MCF 10A (cell line): ENCODE data around the gene COL4A1. TPM values are rescaled to one million over a fixed set of nuclear protein-coding genes. Genes with fewer than 3 reads are reported as not detected.

ENCODE experiments used
- BruUV-seq: library from RNA; stranded (reverse); fragments of 400-500 nt; replicated peaks from 2 replicates; lab custom pipeline; 2021; lab: Mats Ljungman, UMichigan
- CTCF ChIA-PET: fragments of 300-600 bp; sonication (Branson Sonifier 250); formaldehyde crosslinking; extraction: SDS; loops from one replicate; lab custom pipeline; 2021; ENCODE audit warnings: antibody characterized with exemption, inconsistent platforms; lab: Yijun Ruan, JAX
- POLR2A ChIA-PET: fragments of 300-600, 350-650 bp; sonication (Branson Sonifier 250); formaldehyde crosslinking; extraction: SDS; loops from one replicate; lab custom pipeline; 2020; ENCODE audit warnings: antibody characterized with exemption, inconsistent platforms; lab: Yijun Ruan, JAX
- DNase-seq: peaks from one replicate; pipeline ENCODE4 v3.0.0-alpha.2; 2018; ENCODE audit not compliant: unreplicated experiment
- H3K27ac Mint-ChIP-seq: one replicate; pipeline ENCODE4 v1.8.0; 2022; ENCODE audit warnings: mild to moderate bottlenecking, low read depth, mixed read lengths; ENCODE audit not compliant: unreplicated experiment
- H3K27me3 Mint-ChIP-seq: one replicate; pipeline ENCODE4 v1.8.0; 2022; ENCODE audit warnings: mixed read lengths; ENCODE audit not compliant: insufficient read depth, unreplicated experiment
- H3K36me3 Mint-ChIP-seq: one replicate; pipeline ENCODE4 v1.8.0; 2022; ENCODE audit warnings: mild to moderate bottlenecking, moderate library complexity, mixed read lengths; ENCODE audit not compliant: insufficient read depth, unreplicated experiment
- H3K4me1 Mint-ChIP-seq: one replicate; pipeline ENCODE4 v1.8.0; 2022; ENCODE audit warnings: mixed read lengths; ENCODE audit not compliant: insufficient read depth, unreplicated experiment
- H3K4me3 Mint-ChIP-seq: one replicate; pipeline ENCODE4 v1.8.0; 2022; ENCODE audit warnings: mild to moderate bottlenecking, moderate library complexity, mixed read lengths; ENCODE audit not compliant: unreplicated experiment
- H3K9me3 Mint-ChIP-seq: one replicate; pipeline ENCODE4 v1.8.0; 2022; ENCODE audit warnings: mixed read lengths; ENCODE audit not compliant: unreplicated experiment
- CTCF ChIP-seq: fragments of 200-600 bp; IDR thresholded peaks from one replicate; pipeline ENCODE4 v1.8.0; 2022; ENCODE audit warnings: antibody characterized with exemption, mild to moderate bottlenecking; ENCODE audit not compliant: unreplicated experiment
- intact Hi-C: fragments of 100-400 bp; cut with micrococcal nuclease; formaldehyde crosslinking; loops from 2 replicates; pipeline ENCODE4 v1.14.1; 2022
- total RNA-seq: library from RNA; stranded (reverse); gene quantifications from 2 replicates; pipeline ENCODE4 v1.2.3, GENCODE V29; 2022

COL4A1 gene
- total RNA-seq, 1 experiment from 2014 or later: 42.1 TPM

- Mint-ChIP-seq H3K27ac (peak overlapping the region; percentile 47), H3K36me3 (peaks cover 6% of the 10 kb centered on the region), H3K27me3 (no peaks in the 10 kb centered on the region), H3K4me3 (no peak overlapping the region), H3K9me3 (no peaks in the 10 kb centered on the region), H3K4me1 (peaks cover 10% of the 10 kb centered on the region)
- no peak for DNase-seq
- BruUV-seq: no TSS peak
- ChIA-PET CTCF (no interaction called here), POLR2A (no interaction called here)
- TF ChIP-seq CTCF: no peak
- intact Hi-C loops: no loop called here
Measured at GRCh38 chr13:110327051-110327721, 20.2 kb upstream of the COL4A1 start.

DNA sequence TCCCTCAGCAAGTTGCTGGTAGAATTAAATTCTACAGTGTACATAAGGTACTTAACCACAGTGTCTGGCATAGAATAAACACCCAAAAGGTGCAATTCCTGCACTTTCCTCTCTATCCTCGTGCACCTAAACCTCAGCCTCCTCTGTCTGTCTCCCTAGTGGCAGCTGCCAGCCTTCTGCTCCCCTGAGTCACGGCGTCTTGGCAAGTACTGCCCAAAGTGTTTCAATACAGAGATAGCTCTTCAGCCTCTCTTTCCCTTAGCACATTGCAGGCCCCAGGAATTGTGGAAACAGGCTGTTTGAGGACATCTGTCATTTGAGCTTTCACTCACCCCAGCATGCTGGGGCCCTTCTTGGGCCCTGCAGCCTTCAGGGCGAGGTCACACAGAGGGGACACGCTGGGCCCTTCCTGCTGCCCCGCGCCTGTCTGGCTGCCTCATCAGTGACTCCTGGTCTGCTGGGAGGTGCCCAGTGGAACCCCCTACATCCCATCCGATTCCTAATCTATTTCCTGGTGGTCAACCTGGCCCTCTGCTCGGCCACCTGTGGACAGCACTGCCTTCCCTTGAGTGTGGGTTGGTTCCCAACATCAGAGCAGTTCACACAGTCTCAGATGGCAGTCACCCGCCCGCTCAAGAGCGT, 19.4 kb upstream of the COL4A1 start:
- Mint-ChIP-seq H3K36me3 (peaks cover 6% of the 10 kb centered on the region), H3K27me3 (no peaks in the 10 kb centered on the region), H3K4me1 (peaks cover 10% of the 10 kb centered on the region), H3K4me3 (no peak overlapping the region), H3K27ac (peak overlapping the region; percentile 47), H3K9me3 (no peaks in the 10 kb centered on the region)
- ChIA-PET POLR2A (no interaction called here), CTCF (no interaction called here)
- peak; percentile 32 for DNase-seq
- intact Hi-C loops: no loop called here
- no peak for TF ChIP-seq CTCF
- BruUV-seq: no TSS peak

DNA sequence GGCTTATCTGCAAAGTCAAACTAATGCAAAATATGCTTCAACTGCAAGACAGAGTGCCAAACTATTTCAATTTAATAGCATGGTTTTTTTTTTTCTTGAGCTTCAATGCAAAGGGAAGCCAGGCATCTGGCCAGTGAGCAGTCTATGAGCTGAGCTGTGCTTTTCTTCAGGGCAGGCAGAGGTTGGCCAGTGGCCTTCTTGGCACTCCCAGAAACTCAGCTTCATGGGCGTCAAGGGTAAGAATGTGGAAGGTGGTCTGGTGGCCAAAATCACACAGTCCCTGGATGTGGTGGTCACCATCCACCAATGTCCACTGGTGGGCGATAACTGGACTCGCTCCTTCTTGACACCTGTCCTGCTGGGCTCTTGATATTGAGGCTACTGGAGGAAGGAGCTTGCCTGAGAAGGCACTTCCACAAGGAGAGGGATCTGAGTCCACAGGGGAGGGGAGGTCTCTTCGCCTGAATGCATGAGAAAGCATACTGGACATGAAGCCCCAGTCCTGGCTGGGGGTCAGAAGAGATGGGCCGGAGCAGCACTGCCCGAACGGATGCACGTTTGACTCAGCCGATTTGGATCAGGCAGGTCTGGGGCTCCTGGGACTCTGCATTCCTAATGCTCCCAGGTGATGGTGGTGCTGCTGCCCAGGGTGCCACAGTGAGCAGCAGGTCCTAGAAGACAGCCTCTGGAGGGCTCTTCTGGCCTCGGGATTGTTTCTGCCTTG, 17.2 kb upstream of the COL4A1 start:
- ChIA-PET POLR2A (interaction anchor here (0.7 kb wide), 1 partner anchor 87 kb away, joined by 4 read pairs; no protein-coding TSS in a partner anchor), CTCF (interaction anchor here (0.7 kb wide), 2 partner anchors 9 to 51 kb away, joined by 3 read pairs; no protein-coding TSS in a partner anchor)
- no peak overlapping the region for H3K4me3 Mint-ChIP-seq
- BruUV-seq: no TSS peak
- DNase-seq: no peak
- no peak for TF ChIP-seq CTCF
- H3K9me3 Mint-ChIP-seq: no peaks in the 10 kb centered on the region
- peaks cover 6% of the 10 kb centered on the region for H3K36me3 Mint-ChIP-seq
- H3K27ac Mint-ChIP-seq: no peak overlapping the region
- intact Hi-C loops: no loop called here
- peaks cover 25% of the 10 kb centered on the region for H3K4me1 Mint-ChIP-seq
- H3K27me3 Mint-ChIP-seq: no peaks in the 10 kb centered on the region
